T follicular helper cell (primary cell): Measurements from ENCODE around the gene TCIRG1.

Experiments used
- DNase-seq: peaks from one replicate; pipeline ENCODE4 v3.0.0-alpha.2; 2020; ENCODE audit warnings: low read depth

The TCIRG1 gene

DNA sequence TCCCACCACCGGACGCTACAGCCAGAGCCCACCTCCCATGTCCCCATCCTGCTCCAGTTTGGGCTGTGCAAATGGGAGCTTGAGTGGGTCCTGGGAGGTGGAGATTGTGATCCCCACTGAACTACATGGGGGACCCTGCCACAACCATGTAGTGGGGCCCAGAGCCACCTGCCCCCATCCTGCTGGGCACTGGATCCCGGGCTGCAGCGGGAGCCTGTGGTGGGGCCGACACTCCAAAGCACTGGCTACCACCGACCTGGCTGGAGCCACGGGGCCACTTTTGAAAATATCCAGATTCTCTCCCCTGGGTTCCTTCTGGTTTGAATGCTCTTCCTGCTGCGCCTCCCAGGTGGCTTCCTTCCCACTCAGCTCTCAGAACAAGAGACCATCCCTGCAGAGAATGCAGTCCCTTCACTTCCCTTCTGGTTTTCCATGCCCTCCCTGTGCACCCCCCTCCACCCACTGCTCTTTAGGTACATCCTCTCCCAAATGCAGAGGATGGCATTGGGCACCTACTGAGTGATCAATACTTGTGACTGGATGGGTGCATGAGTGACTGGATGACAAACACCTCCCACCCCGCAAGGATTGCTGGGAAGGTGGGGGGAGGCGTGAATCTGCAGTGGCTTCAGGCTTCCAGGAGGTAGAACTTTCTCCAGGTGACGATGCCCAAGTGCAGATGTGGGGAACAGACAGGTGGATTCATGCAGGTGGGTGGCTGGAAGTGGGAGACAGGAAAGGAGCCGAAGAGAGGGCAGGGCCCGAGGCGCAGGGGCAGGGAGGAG is 34.1 kb upstream of the TCIRG1 start:
- no peak for DNase-seq

DNA sequence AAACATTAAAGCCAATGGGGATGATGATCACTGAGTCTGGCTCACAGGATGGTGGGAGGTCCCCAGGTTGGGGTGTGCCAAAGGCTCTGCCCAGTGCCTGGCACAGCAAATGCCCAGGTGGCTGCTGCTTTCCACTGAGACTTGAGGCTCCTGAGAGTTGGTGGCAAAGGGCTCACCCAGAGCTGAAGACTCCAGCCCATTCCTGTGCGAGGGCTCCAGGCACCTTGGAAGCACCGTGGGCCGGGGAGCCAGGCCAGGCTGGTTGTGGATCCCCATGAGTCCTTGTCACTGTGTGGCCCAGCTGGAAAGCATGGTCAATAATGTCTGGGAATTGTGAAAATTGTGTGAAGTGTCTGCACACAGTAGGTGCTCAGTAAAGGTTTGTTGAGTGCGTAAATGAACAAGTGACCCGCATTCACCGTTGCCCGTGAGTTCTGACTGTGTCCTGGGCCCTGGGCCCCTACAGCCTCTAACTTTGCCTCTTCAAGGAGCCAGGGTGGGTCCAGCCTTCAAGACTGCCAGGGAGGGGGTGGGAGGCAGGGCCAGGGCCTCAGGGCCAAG is 32.1 kb upstream of the TCIRG1 start:
- no peak for DNase-seq

- DNase-seq: no peak
These were observed 31.1 kb upstream of the TCIRG1 start for GRCh38 chr11:68007498-68008380.

DNA sequence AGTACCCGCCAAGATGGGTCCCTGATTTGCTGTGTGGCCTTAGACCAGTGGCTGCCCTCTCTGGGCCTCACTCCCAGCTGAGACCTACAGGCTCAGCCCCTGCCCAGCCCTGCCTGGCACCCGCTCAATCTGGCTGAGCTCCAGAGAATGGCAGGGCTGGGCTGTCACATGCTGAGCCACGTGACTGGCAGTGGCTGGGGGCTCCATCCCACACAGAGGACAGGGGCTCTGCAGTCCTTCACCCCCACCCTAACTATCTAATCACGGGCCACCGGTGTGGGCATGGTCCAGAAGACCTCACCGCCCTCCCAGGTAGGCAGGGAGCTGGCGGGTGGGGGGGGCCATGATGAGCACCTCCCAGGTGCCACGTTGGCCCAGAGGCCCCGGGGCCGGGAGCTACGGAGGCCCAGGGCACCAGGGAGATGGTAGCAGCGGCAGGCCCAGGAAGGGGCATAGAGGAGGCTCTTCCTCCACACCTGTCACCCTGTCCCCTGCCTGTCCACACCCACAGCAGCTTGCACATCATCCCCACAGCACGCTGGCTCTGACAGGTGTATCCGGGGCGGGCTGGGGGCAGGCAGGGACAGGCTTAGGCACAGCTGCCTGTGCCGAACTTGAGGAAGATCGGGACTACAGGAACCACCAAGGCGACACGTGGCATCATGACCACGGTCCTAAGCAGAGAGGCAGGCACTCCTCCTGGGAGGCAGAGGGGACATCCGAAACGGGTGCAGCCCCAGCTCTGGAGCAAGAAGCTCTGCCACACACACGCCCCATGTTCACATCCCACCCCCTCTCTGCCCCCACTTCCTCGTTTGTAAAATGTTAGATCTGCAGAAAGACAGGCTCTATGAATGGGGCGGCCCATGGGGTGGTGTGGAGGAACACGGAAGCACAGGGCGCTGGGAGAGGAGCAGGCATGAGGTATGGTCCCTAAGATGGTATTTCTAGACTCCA is 30.2 kb upstream of the TCIRG1 start:
- no peak for DNase-seq

DNA sequence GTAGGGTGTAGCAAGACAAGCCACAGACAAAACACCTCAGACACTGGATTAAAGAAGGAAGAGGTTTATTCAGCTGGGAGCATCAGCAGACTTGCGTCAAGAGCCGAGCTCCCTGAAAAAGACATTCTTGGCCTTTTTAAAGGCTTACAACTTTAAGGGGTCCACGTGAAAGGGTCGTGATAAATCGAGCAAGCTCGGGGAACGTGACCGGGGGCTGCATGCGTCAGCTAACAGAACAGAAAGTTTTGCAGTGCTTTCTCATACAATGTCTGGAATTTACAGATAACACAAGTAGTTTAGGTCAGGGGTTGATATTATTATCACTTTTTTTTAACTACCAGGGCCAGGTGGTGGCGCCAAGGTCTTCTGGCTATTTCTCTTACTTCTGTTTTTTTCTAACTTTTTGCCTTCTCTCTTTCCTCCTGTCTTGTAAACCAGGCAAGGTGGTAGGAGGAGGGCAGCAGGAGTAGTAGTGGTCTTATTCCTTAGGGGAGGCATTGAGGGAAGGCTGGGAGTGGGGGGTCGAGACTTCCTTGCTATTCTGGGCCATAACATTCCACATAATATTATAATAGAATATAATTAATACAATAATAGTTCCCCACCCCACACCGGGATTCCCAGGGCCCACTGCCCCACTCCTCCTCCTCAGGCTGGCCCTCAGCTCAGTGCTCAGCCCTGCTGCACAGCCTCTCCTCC is 29.3 kb upstream of the TCIRG1 start:
- no peak for DNase-seq

DNA sequence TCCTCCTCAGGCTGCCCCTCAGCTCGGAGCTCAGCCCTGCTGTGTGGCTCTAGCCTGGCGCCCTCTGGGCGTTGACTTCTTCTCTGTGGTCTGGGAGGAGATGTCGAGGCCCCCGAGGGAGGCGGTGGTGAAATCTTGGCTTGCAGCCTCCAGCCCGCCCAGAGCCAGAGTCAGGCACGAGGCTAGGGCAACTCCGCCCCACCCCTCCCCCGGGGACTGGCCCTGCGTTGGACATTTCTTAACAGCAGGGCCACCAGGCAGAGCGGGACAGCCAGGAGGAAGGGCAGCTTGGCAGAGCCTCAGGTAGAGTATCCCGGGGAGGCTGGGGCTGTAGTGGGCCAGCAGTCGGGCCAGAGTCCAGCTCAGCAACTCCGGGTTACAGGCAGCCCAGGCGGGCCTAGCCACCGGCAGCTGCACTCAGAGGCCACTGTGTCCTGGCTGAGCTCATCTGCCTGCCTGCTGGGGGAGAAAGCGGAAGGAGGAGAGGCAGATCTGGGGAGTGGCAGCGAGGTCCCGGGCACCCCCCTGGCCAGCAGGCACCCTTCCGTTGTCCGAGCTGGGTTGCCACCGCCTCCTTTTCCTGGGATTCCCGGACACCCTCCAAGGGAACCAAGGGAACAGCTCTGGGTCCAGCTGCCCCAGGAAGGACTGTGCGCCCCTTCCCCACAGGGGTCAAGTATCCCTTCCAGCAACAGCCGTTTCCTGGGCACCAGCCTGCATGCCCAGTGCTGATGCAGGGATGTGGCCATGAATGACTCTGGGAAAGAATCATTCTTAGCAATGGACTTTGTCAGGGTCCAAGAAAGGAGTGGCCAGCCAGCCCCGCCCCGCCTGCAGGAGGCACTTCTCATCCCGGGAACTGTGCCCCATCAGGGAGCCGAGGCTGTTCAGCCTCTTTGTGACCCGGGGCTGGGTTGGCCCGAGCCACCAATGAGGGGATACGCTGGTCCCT is 28.5 kb upstream of the TCIRG1 start, which contains the start of gene ALDH3B1:
Gene ALDH3B1, plus strand, starts transcription at position 238 of the 952 bp plus-strand sequence. CDS start 4,971 bp downstream, outside the sequence.
- DNase-seq: no peak

DNA sequence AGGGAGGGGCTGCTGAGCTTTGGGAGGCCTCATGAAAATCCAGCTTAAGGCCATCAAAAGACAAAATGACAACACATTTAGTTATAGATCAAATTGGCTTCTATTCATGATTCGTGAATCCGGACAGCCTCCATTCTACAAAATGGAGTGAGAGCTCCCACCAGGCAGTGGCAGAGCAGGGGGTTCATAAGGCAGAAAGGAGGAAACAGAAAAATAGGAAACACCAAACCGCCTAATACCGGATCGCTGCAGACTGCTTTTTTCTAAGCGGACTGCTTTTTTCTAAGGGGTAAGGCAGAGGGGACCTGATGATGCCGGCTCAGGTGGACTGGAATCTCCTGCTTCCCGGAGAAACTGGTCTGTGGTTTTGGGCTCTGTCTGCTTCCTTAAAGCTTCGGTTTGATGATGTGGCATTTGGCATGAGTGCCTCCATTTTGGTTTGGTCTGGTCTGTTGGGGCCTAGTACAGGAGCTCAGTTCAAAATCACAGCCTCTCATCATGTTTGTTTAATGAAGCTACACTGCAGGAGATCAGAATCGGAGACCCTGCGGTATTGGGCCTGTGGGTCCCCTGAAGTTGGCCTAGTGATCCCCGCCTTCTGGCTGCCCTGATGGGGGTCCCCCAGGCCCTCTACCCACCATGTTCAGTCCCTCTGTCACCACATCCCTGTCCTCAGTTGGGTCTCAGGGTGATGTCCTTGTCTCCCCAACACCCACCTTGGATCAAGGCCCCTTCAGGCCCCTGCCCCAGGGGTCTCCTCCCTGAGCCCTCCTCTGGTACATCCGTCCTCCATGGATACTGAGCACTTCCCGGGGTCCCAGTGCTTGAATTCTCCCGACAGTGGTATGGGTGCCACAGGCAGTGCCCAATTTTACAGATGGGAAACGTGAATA is 27.5 kb upstream of the TCIRG1 start:
- no peak for DNase-seq

DNA sequence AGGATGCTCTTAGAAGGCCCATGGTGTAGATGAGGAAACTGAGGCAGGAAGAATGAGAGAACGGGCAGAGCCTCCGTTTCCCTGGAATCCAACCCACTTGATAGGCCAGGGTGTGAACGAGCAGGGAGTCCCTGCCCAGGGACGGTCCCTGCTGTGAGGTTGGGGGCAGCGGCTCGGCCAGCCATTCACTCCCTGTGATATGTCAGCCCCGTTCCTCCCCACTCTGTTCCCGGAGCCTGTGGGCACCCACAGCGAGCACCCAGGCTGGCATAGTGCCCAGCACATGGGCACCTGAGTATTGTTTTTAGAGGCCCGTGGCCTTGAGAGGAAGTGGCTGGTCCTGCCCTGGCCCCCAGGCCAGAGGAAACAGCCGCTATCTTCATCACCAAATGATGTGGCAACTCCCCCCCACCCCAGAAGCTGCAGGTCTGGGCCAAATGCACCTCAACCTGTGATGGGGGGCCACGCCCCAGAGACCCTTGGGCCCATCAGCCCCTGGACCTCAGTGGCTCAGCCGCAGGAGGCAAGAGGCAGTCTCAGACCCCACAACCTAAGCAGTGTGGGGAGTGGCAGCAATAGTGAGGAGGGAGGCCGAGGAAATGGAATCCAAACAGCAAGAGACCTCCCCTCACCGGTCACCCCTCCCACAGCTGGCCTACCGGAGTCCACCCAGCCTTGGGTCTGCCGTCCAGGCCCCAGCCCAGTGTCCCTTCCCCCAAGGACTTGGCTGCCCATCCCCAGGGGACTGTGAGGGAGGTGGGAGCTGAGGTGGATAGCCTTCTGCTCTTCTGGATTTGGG is 26.6 kb upstream of the TCIRG1 start:
- DNase-seq: no peak

DNA sequence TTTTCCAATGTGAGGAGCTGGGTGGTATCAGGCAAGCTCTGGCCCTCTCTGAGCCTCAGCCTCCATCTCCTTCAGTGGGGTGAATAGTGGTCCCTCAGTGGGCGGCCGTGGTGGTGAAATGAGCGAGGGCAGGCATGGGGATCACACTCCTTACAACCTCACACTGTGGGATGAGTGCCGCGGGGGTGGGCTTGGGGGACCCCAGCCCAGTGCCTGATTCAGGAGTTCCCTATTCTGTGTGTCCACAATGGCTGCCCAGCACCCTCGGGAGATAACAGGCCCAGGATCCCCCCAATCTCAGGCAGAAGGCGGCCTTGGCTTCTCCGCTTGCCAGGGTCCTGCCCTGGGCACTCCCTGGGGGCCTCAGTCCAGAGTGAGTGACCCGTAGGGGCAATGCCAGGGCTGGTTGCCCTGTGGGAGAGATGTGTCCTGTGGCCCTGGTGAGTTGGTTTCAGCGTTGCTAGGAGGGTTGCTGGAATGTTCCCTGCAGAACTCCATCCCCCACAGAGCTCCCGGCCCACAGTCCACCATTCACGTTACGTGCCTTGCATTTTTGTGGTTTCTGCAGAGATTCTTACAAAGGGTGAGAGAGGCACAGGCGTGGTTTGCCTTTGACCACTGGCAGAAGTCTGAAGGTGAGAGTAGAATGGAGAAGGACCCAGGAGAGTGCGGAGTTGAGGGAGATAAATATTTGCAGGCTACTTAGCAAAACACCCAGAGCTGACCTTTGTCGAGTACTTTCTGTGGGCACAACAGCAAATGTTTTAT is 25.8 kb upstream of the TCIRG1 start:
- no peak for DNase-seq

DNA sequence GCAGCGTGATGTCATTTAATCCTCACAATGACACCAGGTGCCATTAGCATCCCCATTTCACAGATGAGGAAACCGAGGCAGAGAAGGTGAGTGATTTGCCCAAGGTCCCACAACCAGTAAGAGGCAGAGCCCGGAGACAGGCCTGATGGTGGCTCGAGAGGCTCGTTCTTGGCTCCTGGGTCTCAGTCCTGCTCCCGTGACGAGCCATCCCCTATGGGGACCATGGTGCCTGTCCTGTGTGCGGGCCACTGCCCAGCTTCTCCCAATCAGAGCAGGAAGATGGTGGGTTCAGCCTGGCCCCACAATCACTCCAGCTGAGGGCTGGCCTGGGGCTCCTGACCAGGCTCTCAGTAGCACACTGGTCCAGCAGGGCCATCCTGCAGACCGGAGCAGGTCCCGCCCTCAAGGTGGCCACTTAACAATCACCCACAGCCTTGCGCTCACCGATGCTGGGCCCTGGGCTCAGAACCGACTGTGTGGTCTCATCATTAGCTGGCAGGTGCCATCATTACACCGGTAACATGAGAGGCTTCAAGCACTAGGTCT is 25.1 kb upstream of the TCIRG1 start:
- DNase-seq: no peak

DNA sequence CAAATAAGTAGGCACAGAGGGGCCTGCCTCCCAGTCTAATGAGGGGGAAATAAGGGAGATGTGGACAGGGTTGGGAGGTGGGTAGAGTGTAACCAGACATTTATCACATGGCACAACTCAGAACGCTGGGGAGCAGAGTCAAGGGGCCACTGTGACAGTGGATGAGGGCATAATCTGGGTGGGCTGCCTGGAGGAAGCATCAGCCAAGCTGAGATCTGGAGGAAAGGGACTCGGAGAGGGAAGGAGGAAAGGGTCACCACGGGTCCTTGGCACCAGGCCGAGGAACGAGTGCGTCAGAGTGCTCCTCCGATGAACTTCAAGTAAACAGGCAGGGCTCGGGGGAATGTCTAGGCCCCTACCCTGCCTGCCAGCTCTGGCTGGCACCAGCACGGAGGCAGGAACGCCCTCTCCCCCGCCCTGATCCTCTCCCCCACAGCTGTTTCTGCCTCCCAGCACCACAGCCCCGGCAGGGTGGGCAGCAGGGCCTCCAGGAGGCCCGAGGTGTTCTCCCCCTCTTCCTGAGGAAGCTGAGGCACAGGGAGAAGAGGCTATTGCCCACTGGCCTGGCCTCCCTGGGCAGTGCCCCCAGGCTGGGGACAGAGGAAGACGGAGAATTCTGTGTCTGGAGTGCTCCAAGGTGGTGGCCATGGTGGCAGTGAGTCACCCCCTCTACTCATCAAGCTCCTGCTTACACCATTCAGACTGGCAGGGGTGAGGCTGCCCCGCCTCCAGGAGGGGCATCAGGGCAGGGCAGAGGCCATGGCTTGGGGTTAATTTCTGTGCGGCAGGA is 24.5 kb upstream of the TCIRG1 start:
- DNase-seq: no peak

GRCh38 chr11:68014947-68015447 is 23.8 kb upstream of the TCIRG1 start:
- DNase-seq: no peak

DNA sequence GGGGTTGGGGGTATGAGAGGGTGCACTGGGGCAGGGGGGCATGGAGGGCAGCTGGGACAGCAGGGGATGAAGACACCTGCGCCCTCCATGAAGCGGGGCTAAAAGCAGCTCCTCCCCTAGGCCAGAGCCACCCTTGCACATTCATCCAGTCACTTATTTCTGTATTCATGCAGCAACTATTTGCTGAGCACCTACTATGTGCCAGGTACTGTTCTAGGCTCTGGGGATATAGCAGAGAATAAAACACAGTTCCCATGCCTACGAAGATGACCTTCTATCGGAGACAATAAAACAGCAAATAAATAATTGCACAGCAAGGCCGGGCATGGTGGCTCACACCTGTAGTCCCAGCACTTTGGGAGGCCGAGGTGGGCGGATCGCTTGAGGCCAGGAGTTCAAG is 23.4 kb upstream of the TCIRG1 start:
- no peak for DNase-seq

- DNase-seq: no peak
These were observed 22.5 kb upstream of the TCIRG1 start for GRCh38 chr11:68016161-68016903.
